Lower leg skin (tissue), 3 donors: ENCODE data around the gene INSYN1.

Experiments
- CTCF ChIP-seq, 3 donors: fragments of 450-650 bp; IDR thresholded peaks; one replicate each; pipeline ENCODE4 v1.5.1; 2016; ENCODE audit warnings: antibody characterized with exemption in 3 of 3, mild to moderate bottlenecking in 3 of 3, moderate library complexity in 2 of 3
- POLR2A ChIP-seq, 2 donors: fragments of 450-650 bp; IDR thresholded peaks; one replicate each; pipeline ENCODE4 v1.6.1; 2016 to 2017; ENCODE audit warnings: antibody characterized with exemption in 2 of 2, mild to moderate bottlenecking in 1 of 2, moderate library complexity in 1 of 2

- TF ChIP-seq CTCF (IDR thresholded peaks at IDR 0.05), result no peak
- TF ChIP-seq POLR2A (IDR thresholded peaks at IDR 0.05), result no peak
These were observed 24.6 kb upstream of the INSYN1 start for GRCh38 chr15:73777741-73778140.
